ENCODE results near the gene CNTN3.

Gene CNTN3

DNA sequence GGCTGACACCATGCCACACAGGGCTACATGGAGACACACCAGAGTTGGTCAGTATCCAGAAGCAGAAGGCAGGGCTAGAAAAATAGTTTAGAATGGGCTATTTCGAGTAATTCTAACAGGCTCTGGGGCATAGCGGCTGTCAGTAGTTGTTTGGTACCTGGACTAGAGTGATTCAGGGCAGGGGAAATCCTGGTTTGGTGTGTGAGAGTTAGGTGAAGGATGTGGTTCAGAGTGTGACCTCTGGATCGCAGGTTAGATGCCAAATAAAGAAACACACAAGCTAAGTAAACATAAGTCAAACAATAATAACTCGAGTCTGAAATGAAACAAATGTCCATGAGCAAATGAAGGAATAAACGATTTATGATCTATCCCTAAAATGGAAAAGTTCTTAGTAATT lies 31.5 kb downstream of the CNTN3 start:
- no peak overlapping the region for H3K27ac ChIP-seq
- TF ChIP-seq, protein P1, sequence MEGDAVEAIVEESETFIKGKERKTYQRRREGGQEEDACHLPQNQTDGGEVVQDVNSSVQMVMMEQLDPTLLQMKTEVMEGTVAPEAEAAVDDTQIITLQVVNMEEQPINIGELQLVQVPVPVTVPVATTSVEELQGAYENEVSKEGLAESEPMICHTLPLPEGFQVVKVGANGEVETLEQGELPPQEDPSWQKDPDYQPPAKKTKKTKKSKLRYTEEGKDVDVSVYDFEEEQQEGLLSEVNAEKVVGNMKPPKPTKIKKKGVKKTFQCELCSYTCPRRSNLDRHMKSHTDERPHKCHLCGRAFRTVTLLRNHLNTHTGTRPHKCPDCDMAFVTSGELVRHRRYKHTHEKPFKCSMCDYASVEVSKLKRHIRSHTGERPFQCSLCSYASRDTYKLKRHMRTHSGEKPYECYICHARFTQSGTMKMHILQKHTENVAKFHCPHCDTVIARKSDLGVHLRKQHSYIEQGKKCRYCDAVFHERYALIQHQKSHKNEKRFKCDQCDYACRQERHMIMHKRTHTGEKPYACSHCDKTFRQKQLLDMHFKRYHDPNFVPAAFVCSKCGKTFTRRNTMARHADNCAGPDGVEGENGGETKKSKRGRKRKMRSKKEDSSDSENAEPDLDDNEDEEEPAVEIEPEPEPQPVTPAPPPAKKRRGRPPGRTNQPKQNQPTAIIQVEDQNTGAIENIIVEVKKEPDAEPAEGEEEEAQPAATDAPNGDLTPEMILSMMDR (conservative IDR thresholded peaks at IDR 0.05): no peak
- no peak for TF ChIP-seq ZFX (IDR thresholded peaks at IDR 0.05)

DNA sequence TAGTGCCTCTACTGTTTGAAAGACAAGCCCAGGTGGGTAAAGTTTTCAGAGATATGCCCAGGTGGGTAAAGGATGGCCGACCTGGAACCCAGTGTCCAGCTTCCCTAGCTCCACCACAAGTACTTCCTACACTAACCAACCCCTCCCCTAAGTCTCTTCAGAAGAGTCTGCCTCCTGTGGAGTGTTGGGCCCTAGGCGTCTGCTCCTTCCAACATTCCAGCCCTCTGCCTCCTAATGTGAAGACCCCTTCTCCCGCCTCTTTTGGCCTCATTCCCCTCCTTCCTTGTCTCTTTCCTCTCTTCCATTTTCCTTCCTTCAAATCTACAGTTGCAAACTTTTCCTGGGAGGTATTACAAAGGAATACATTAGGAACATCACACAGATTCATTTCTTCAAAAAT lies 38.6 kb downstream of the CNTN3 start:
- TF ChIP-seq, protein P1 (conservative IDR thresholded peaks at IDR 0.05): no peak
- TF ChIP-seq ZFX (IDR thresholded peaks at IDR 0.05): no peak
- no peak overlapping the region for H3K27ac ChIP-seq

DNA sequence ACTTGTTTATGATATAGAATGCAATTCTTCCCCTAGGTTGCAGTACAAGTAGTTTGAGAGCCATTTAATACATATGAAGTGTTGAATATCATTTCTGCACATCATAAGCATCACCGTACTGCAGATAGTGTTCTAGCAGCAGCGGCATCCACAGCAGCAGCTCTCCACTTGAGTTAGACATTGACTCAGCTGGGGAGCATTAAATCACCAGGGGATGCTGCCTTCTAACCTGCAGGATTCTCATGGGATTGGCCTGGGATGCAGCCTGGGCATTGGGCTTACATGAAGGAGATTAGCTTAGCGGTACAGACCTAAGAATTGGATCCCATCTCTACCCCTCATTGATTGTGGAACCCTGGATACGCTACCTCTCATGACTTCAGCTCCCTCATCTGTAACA lies 43.3 kb downstream of the CNTN3 start:
- TF ChIP-seq ZFX (IDR thresholded peaks at IDR 0.05): no peak
- TF ChIP-seq, protein P1 (conservative IDR thresholded peaks at IDR 0.05): no peak
- no peak overlapping the region for H3K27ac ChIP-seq

Measured in C4-2B (cell line).